ENCODE results near the gene NELL2.

Gene NELL2

DNA sequence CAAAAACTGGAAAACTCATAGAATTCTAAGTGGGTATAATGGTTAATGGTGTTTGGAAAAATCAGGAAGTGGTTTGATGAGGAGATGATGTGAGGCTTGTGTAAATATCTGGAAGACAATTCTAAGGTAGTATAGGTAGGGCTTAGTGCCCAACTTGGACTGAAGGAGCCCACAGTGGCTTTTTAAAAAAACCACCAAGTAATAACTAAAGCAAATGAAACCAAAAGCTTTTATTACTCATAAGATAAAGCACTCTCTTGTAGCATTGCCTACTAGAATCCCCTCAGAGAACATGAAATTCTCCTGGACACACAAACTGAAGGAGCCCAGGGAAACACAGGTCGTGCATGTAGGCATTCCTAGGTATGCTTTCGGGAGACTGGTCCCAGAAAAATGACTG, 324.5 kb downstream of the NELL2 start:
- H3K36me3 ChIP-seq (ENCODE audit: control insufficient read depth, low read length): no peaks in the 10 kb centered on the region
- no peak overlapping the region for H3K4me3 ChIP-seq (ENCODE audit: low read length)
- H3F3A ChIP-seq (ENCODE audit: control insufficient read depth, insufficient read depth): no peaks in the 10 kb centered on the region
- H3K27ac ChIP-seq (ENCODE audit: low read depth, low read length): no peak overlapping the region
- H3K9me3 ChIP-seq (ENCODE audit: control insufficient read depth, insufficient read depth, low read length): no peaks in the 10 kb centered on the region
- no peaks in the 10 kb centered on the region for H3K4me1 ChIP-seq (ENCODE audit: control insufficient read depth, low read length)
- no peaks in the 10 kb centered on the region for H3K27me3 ChIP-seq (ENCODE audit: control insufficient read depth, low read length)
- H3K9me2 ChIP-seq (replicated peaks; ENCODE audit: control insufficient read depth, low read length): no peaks in the 10 kb centered on the region
- no peaks in the 10 kb centered on the region for H3K79me2 ChIP-seq (ENCODE audit: control insufficient read depth, low read length)
- TF ChIP-seq, protein P1, sequence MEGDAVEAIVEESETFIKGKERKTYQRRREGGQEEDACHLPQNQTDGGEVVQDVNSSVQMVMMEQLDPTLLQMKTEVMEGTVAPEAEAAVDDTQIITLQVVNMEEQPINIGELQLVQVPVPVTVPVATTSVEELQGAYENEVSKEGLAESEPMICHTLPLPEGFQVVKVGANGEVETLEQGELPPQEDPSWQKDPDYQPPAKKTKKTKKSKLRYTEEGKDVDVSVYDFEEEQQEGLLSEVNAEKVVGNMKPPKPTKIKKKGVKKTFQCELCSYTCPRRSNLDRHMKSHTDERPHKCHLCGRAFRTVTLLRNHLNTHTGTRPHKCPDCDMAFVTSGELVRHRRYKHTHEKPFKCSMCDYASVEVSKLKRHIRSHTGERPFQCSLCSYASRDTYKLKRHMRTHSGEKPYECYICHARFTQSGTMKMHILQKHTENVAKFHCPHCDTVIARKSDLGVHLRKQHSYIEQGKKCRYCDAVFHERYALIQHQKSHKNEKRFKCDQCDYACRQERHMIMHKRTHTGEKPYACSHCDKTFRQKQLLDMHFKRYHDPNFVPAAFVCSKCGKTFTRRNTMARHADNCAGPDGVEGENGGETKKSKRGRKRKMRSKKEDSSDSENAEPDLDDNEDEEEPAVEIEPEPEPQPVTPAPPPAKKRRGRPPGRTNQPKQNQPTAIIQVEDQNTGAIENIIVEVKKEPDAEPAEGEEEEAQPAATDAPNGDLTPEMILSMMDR (IDR thresholded peaks at IDR 0.05; ENCODE audit: low read depth, low read length, poor library complexity, severe bottlenecking): no peak
- H4K20me1 ChIP-seq (ENCODE audit: control insufficient read depth, insufficient read depth, low read depth, low read length): no peaks in the 10 kb centered on the region
- no peak overlapping the region for H3K4me2 ChIP-seq (ENCODE audit: low read length)

DNA sequence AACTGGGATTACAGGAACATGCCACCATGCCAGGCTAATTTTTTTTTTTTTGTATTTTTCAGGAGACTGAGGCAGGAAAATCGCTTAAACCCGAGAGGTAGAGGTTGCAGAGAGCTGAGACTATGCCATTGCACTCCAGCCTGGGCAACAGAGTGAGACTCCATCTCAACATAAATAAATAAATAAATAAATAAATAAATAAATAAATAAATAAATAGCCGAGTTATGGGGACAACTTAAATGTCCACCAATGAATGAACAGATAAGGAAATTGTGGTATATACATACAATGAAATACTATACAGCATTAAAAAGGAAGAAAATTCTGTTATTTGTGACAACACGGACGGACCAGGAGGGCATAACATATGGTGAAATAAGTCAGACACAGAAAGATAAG, 325.7 kb downstream of the NELL2 start:
- Histone ChIP-seq H3K27ac (ENCODE audit: low read depth, low read length) (no peak overlapping the region), H3K27me3 (ENCODE audit: control insufficient read depth, low read length) (no peaks in the 10 kb centered on the region)
- no peak for TF ChIP-seq EZH2phosphoT487 (IDR thresholded peaks at IDR 0.05; ENCODE audit: borderline replicate concordance, low read length)
- TF ChIP-seq, protein P1 (IDR thresholded peaks at IDR 0.05; ENCODE audit: low read depth, low read length, poor library complexity, severe bottlenecking): no peak

DNA sequence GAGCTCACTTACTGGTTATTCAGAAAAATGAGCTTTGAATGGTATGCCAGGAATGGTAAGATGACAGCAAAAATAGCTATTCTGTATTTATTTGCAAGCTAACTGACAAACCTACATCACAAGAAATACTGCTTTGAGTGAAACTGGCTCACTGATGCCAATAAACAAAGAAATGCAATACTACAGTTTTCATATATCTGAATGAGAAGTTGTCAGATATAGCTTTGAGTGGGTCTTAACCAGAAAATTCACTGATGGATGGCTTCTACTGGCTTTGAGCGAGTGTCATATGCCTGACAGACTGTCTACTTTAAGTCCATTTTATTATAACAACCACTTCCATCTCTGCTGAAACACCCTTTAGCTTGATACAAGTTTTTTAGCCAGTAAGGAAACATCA, 330.1 kb downstream of the NELL2 start:
- H3K36me3 ChIP-seq (ENCODE audit: control insufficient read depth, low read length): no peaks in the 10 kb centered on the region
- no peaks in the 10 kb centered on the region for H3K9me3 ChIP-seq (ENCODE audit: control insufficient read depth, insufficient read depth, low read length)
- no peaks in the 10 kb centered on the region for H3K79me2 ChIP-seq (ENCODE audit: control insufficient read depth, low read length)
- H3K27ac ChIP-seq (ENCODE audit: low read depth, low read length): no peak overlapping the region
- no peaks in the 10 kb centered on the region for H3F3A ChIP-seq (ENCODE audit: control insufficient read depth, insufficient read depth)
- no peaks in the 10 kb centered on the region for H3K4me1 ChIP-seq (ENCODE audit: control insufficient read depth, low read length)
- H3K4me2 ChIP-seq (ENCODE audit: low read length): no peak overlapping the region
- TF ChIP-seq, protein P1 (IDR thresholded peaks at IDR 0.05; ENCODE audit: low read depth, low read length, poor library complexity, severe bottlenecking): no peak
- no peak for TF ChIP-seq EZH2phosphoT487 (IDR thresholded peaks at IDR 0.05; ENCODE audit: borderline replicate concordance, low read length)
- H3K4me3 ChIP-seq (ENCODE audit: low read length): no peak overlapping the region
- no peaks in the 10 kb centered on the region for H3K27me3 ChIP-seq (ENCODE audit: control insufficient read depth, low read length)
- H4K20me1 ChIP-seq (ENCODE audit: control insufficient read depth, insufficient read depth, low read depth, low read length): no peaks in the 10 kb centered on the region
- H3K9me2 ChIP-seq (replicated peaks; ENCODE audit: control insufficient read depth, low read length): no peaks in the 10 kb centered on the region

More for the DNA sequence above, 325.7 kb downstream of the NELL2 start:
- H3K4me1 ChIP-seq (ENCODE audit: control insufficient read depth, low read length): no peaks in the 10 kb centered on the region
- H3F3A ChIP-seq (ENCODE audit: control insufficient read depth, insufficient read depth): no peaks in the 10 kb centered on the region
- no peak overlapping the region for H3K4me3 ChIP-seq (ENCODE audit: low read length)
- H4K20me1 ChIP-seq (ENCODE audit: control insufficient read depth, insufficient read depth, low read depth, low read length): no peaks in the 10 kb centered on the region
- H3K9me2 ChIP-seq (replicated peaks; ENCODE audit: control insufficient read depth, low read length): no peaks in the 10 kb centered on the region
- H3K4me2 ChIP-seq (ENCODE audit: low read length): no peak overlapping the region
- no peaks in the 10 kb centered on the region for H3K36me3 ChIP-seq (ENCODE audit: control insufficient read depth, low read length)
- H3K9me3 ChIP-seq (ENCODE audit: control insufficient read depth, insufficient read depth, low read length): no peaks in the 10 kb centered on the region
- no peaks in the 10 kb centered on the region for H3K79me2 ChIP-seq (ENCODE audit: control insufficient read depth, low read length)

DNA sequence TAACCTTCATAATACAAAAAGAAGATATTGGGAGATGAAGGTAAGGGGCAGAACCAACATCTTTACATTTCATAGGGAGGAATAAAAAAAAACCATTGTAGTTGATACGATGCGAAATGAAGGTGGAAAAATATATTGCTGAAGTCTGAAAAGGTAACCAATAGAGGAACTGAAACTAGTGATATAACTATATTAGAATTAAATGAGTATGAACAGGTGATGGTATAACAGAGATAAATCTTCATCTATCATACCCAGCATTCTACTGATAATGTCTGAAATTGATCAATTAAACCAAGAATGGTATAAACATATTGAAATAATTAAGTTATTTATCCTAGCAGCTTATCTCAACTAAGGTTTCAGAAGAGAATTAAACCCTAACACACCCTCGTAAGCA, 332.1 kb downstream of the NELL2 start:
- TF ChIP-seq EZH2phosphoT487 (IDR thresholded peaks at IDR 0.05; ENCODE audit: borderline replicate concordance, low read length): no peak
- TF ChIP-seq, protein P1 (IDR thresholded peaks at IDR 0.05; ENCODE audit: low read depth, low read length, poor library complexity, severe bottlenecking): no peak
- no peaks in the 10 kb centered on the region for H3K36me3 ChIP-seq (ENCODE audit: control insufficient read depth, low read length)
- H3F3A ChIP-seq (ENCODE audit: control insufficient read depth, insufficient read depth): no peaks in the 10 kb centered on the region
- H4K20me1 ChIP-seq (ENCODE audit: control insufficient read depth, insufficient read depth, low read depth, low read length): no peaks in the 10 kb centered on the region
- H3K4me3 ChIP-seq (ENCODE audit: low read length): no peak overlapping the region
- no peak overlapping the region for H3K4me2 ChIP-seq (ENCODE audit: low read length)
- H3K9me2 ChIP-seq (replicated peaks; ENCODE audit: control insufficient read depth, low read length): no peaks in the 10 kb centered on the region
- no peaks in the 10 kb centered on the region for H3K4me1 ChIP-seq (ENCODE audit: control insufficient read depth, low read length)
- H3K9me3 ChIP-seq (ENCODE audit: control insufficient read depth, insufficient read depth, low read length): no peaks in the 10 kb centered on the region
- H3K79me2 ChIP-seq (ENCODE audit: control insufficient read depth, low read length): no peaks in the 10 kb centered on the region
- no peaks in the 10 kb centered on the region for H3K27me3 ChIP-seq (ENCODE audit: control insufficient read depth, low read length)
- no peak overlapping the region for H3K27ac ChIP-seq (ENCODE audit: low read depth, low read length)

Measured in DOHH2 (cell line).